Right lung (tissue), 10 donors: Measurements from ENCODE around the gene TNK1. TPM values are rescaled to one million over a fixed set of nuclear protein-coding genes. Genes with fewer than 3 reads are reported as not detected.
"Not testable (repeated sequence)": the region's sequence is repeated elsewhere in the genome, so short reads cannot be mapped to it uniquely, and the experiment has no call there.

Experiments
- DNase-seq, 2 donors: peaks; one replicate each; pipeline ENCODE4 v3.0.0-alpha.2; 2013
- long read RNA-seq, 8 donors: transcript quantifications; one replicate each; lab custom pipeline, GENCODE V29; 2026
- polyA plus RNA-seq, 5 donors: library from polyadenylated mRNA; unstranded; fragments of 120-200 nt; gene quantifications; one replicate each; pipeline versions ENCODE4 v1.2.1 to v1.2.3, GENCODE V29; 2013; ENCODE audit warnings: inconsistent platforms in 1 of 5, low replicate concordance in 1 of 5; ENCODE audit not compliant: insufficient read length in 5 of 5, insufficient read depth in 1 of 5

Gene TNK1
- polyA plus RNA-seq: 1 to 10 TPM; 5.1 to 6.8 (median 6.7) TPM
- long read RNA-seq, donor 1, partial matches to known transcripts: 106 of 135 reads
- long read RNA-seq, donor 1, other reads (novel, unspliced or antisense): 29 of 135 reads
- long read RNA-seq, donor 2, partial matches to known transcripts: 26 of 133 reads
- long read RNA-seq, donor 2, other reads (novel, unspliced or antisense): 107 of 133 reads
- long read RNA-seq, donor 3: 0 reads
- long read RNA-seq, donor 4: 0 reads
- long read RNA-seq, donor 5: 0 reads
- long read RNA-seq, donor 6: 0 reads
- long read RNA-seq, donor 7, partial matches to known transcripts: 105 of 265 reads
- long read RNA-seq, donor 7, other reads (novel, unspliced or antisense): 160 of 265 reads
- long read RNA-seq, donor 8, partial matches to known transcripts: 98 of 98 reads
- long read RNA-seq, donor 8, other reads (novel, unspliced or antisense): 0 of 98 reads

DNA sequence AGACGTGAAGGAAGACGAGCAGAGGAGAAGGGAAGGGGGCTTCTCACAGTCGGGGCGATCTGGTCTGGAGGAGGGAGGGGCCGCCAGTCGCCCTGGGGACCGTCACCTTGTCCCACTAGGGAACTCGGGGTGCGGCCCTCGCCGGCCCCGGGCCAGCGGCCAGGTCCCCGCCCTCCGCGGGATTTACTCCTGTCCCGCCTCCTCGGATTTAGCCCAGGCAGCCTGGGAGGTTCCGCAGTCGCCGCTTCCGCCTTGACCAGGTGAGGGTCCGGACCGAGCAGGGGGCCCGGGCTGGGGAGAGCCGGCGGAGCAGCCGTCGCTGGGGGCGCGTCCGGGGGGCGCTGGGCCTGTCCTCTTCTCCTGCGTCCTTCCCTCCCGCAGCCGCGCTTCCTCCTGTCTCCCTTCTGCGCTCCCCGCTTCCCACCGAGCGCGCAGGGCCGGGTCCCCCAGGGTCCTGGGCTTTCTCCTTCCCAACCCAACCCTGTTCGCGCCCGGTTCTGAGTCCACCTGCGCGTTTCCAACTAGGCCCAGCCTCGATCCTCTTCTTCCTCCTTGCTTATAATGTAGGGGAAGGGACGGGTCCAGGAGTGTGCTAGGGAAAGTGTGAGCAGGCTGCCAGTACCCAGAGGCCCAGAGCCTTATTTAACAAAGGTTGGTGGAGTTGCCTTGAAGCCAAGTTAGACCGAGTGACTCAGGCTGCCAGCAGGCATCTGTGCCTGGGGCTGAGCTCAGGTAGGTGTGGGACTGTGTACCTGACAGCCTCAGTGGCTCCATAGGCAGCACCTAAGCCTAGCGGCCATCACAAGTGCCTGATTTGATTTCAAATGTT is at the start of gene TNK1:
TSS of gene TNK1 (plus strand) at position 235 of the 829 bp plus-strand sequence. CDS start 1,838 bp downstream, outside the sequence.
- no peak for DNase-seq

DNA sequence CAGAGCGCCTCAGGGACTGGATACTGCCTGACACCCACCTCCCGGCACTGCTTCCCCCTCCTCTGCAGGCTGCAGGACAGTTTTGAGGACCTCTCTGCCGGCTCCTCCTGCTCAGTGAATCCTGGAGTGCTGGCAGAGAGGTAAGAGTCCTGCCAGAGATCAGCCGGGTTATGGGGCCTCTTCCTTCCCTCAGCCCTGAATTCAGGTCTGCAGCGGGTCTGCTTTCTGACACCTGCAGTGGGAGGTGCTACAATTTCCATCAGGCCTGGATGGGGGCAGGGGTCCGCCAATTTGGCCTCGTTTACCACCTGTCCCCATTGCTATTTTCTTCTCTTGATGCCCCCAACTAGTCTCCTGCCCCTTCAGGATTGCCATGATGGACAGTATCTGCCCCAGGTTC is 48.8 kb upstream of the TNK1 start:
- no peak for DNase-seq

DNA sequence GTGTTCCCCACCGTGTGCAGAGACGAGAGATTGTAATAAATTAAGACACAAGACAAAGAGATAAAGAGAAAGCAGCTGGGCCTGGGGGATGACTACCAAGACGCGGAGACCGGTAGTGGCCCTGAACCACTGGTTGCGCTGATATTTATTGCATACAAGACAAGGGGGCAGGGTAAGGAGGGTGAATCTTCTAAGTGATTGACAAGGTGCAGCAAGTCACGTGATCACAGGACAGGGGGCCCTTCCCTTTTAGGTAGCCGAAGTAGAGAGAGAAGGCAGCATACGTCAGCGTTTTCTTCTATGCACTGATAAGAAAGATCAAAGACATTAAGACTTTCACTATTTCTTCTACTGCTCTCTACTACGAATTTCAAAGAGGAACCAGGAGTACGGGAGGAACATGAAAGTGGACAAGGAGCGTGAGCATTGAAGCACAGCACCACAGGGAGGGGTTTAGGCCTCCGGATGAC is 48.3 kb upstream of the TNK1 start:
- DNase-seq: not testable (repeated sequence)

DNA sequence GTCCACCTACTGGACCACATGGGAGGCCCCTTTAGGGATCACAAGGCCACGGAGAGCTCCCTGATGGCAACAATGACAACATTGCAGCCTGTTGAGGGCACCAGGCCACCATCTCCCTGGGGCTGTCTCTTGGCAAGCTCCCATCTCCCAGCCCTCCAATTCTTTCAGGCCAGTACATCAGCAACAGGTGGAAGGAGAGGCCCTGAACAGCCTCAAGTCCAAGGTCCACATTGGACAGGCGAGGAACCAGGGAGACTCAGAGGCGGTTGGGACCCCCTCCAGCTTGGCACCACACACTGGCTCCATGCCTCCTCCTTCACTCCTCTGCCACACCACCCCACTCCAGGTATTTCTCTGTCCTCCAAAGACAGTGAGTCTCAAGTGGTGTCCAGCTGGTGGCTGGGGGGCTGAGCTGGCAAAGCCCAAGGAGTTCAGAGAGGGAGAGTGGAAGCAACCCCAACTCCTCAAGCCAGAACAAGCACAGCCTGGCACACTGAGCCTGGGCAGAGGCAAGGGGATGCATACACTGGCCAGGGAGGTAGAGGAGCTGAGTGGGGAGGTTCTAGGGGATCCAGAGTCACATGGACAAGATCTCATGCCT is 45.9 kb upstream of the TNK1 start:
- no peak for DNase-seq

DNA sequence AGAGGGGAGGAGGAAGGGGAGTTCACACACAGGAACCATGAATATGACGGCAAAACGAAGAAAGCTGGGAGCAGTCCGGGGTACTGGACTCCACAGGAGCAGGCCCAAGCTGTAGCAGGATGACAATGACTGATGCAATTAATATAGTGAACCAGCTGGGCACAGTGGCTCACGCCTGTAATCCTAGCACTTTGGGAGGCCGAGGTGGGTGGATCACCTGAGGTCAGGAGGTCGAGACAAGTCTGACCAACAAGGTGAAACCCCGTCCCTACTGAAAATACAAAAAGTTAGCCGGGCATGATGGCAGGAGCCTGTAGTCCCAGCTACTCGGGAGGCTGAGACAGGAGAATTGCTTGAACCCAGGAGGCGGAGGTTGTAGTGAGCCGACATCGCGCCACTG is 45.1 kb upstream of the TNK1 start:
- DNase-seq: not testable (repeated sequence)

DNA sequence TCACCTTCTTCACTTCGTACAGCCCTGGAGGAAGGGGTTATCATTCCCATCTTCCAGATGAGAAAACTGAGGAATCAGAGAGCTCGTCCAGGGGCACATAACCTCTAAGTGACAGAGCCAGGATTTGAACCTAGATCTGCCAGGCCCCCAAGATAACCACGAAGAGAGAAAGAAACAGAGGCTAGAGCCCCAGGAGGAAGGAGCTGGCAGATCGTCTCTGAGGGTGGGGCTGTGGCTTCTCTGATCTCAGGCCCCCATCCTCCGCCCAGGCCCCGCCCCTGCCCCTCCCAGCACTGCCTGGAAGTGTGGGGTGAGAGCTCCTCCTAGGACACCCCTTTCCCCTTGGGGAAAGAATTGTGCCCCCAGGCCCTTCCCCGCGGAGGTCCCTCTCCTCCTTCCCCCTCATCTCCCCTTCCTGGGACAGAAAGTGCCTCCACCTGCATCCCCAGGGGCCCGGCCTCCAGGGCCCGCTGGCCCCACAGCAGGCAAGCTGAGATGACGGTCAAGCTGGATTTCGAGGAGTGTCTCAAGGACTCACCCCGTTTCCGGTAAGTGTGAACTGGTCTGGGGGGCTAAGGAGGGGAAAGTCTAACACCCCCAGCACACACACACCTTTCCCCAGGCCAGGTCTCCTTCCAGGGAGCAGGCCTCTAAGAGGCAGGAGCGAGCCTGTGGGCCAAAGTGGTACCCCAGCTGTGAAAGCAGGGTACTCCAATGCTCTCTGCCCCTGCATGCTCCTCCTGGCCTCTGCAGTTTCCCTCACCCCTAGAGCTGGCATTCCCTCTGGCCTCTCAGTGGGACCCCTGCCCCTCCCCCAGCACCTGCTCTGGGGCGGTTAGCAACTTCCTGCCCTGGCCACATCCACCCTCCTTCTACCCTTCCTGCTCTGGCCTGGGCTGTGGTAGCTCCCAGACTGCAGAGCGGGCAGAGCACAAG is 44.4 kb upstream of the TNK1 start, which contains the start of gene ACAP1:
TSS of gene ACAP1 (plus strand) at position 290 of the 936 bp plus-strand sequence. CDS start at position 496, 206 bp downstream.
- DNase-seq: no peak

DNA sequence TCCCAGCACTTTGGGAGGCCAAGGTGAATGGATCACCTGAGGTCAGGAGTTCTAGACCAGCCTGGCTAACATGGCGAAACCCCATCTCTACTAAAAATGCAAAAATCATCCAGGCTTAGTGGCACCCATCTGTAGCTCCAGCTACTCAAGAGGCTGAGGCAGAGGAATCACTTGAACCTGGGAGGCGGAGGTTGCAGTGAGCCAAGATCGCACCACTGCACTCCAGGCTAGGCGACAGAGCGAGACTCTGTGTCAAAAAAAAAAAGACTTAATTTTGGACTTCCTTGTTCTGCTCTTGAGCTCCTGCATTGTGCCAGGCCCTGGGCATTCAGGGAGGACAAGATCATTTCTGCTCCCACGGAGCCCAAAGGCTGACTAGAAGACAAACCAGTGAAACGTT is 43.3 kb upstream of the TNK1 start:
- DNase-seq: not testable (repeated sequence)

DNA sequence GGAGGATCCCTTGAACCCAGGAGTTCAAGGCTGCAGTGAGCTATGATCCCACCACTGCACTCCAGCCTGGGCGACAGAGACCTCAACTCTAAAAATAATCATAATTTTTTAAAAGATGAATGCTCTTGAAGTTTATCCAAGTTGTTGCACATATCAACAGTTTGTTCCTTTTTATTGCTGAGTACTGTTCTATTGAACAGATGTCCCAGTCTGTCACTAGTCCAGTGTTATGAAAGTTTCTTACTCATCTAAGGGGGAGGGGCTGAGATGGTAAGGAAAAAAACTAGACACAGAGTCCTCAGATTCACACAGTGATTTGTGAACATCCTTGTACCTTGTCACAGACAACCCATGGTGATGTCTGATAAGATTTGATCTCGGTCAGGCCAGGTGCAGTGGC is 40.7 kb upstream of the TNK1 start:
- DNase-seq: no peak

DNA sequence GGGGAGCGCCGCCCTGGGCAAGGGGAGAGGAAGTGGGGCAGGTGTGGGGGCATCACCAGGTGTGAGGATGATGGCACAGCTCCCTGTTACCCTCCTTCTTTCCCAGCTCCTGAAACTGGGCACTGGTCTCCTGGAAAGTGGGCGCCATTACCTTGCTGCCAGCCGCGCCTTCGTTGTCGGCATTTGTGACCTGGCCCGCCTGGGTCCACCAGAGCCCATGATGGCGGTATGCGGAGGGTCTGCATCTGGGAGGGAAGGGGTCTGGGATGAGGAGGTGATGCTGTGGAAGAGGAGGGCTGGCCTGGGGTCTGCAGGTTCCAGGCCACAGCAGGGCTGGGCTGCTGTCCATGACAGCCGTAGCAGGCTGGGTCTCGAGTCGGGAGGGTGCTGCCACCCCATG is 39.0 kb upstream of the TNK1 start:
- no peak for DNase-seq

DNA sequence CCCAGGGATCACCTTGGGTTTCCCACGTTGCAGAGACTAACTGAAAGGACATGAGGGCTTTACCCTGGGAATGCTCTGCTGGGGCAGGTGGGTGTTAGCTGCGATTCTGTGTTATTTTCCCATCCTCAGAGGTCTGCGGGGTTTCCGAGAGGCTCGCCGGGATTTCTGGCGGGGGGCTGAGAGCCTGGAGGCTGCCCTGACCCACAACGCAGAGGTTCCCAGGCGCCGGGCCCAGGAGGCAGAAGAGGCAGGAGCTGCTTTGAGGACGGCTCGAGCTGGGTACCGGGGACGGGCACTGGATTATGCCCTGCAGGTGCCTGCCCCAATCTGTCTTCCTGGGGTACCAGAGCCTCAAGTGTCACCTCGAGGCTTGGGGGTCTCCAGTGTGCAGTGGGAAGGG is 37.6 kb upstream of the TNK1 start:
- DNase-seq: no peak

DNA sequence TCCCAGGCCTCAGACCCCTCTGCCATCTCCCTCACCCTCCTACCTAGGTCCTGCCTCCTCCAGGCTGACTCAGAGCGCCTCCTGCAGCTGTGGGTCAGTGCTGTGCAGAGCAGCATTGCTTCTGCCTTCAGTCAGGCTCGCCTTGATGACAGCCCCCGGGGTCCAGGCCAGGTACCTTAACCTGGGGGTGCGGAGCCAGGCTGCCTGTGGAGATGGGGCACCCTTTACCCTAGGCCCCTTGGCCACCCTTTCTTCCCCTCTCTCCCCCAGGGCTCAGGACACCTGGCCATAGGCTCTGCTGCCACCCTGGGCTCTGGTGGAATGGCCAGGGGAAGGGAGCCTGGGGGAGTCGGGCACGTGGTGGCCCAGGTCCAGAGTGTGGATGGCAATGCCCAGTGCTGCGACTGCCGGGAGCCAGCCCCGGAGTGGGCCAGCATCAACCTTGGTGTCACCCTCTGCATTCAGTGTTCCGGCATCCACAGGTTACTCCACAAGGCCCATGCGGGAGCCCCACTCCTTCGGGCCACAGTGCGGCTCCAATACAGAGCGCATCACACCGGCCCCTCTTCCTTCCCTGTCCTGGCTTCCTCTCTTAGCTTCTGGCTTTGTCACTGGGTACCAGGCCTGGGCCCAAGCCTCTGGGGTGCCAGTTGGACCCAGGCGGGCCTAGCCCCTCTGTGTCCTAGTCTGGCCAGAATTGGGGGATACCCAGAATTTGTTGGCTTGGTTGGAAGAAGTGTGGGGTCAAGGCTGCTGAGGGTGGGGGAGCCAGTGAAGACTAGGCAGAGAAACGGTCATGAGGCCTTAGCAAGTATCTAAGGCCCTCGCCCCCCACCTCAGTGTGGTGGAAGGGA is 33.9 kb upstream of the TNK1 start:
- DNase-seq: no peak

DNA sequence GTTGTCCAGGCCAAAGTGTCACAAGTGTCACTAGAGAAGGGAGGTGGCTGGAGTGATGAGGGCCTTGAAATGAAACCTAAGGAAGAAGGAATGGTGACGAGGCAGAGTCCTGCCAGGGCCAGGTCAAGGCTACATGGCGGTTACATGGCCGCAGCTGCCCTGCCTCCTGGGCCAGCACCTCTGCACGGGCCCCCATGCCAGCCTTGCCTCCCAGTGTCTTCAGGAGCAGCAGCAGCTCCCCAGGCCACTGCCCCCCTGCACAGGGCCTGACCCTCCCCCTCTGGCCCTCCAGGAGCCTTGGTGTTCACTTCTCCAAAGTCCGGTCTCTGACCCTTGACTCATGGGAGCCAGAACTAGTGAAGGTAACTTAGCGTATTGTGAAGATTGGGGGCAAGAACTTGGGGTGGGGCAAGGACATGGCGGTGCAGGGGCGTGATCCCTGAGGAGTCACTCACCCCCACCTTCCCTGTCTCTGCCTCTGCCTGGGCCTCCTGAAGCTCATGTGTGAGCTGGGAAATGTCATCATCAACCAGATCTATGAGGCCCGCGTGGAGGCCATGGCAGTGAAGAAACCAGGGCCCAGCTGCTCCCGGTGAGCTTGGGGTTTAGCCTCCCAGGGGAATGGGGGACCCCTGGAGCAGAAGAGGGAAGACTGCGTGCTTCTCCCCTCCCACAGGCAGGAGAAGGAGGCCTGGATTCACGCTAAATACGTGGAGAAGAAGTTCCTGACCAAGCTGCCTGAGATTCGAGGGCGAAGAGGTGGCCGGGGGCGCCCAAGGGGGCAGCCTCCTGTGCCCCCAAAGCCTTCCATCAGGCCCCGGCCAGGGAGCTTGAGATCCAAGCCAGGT is 33.0 kb upstream of the TNK1 start:
- no peak for DNase-seq

DNA sequence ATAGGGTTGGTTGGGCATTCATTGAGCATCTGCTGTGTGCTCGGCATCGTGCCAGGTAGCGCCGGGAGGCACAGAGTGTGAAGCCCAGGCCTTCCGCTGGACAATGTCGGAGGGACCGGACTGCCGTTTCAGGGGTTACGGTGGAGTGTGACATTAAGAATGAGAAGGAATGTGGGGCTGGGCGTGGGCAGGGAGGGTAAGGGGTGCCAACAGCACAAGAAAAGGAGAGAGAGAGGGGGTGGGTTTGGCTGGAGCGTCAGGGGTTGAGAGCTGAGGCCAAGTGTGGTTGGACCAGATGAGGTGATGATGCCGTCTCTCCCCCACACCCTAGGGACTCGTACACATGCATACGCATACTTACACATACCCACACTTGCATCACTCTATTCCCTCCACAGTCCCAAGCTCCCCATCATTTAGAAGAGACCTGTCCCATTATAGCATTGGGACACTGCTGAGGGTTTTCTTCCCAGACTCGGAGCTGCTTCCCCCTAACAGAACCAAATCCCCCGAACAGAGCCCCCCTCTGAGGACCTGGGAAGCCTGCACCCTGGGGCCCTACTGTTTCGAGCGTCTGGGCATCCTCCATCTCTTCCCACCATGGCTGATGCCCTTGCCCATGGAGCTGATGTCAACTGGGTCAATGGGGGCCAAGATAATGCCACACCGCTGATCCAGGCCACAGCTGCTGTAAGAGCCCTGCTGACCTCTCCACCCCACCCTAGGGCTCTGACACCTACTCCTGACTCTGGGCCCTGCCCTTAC is 32.2 kb upstream of the TNK1 start:
- no peak for DNase-seq

DNA sequence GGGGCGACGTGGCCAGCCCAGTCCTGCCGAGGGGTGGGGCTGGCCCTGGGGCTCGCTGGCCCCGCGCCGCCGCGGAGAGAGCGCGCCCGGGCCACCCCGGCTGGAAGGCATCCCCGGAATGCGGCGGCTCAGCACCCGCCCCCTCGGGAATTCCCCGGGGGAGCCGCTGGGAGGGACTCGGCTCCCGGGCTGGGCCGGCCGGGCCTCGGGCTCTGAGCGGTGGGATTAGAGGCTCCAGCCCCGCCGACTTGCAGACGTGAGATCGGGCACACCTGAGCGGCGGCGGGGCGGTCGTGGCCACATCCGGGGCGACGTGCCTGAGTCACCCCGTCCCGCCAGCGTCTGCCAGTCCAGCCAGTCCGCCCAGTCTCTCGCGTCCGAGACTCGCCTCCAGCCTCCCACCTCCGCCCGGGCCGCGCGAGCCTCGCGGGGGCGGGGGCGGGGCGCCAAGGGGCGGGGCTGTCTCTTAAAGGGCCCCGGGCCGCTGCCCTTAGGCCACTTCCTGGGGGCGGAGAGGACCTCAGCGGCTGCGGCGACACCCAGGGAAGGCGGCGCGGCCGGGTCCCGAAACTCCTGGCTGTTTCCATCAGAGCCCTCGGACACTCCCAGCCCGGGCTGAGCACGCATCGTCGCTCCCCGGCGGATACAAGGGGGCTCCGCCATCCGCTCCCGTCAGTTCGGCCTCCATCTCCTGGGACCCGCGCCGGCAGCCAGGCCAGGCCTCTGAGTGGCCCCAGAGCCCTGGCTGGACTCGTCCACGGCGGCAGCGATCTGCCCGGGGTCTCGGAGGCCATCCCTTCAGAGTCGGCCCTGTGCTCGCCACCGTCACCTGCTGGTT is 29.0 kb upstream of the TNK1 start, which contains the start of gene KCTD11:
TSS of gene KCTD11 (plus strand) at position 498 of the 838 bp plus-strand sequence.
- DNase-seq: peak; percentile 86 to 90

DNA sequence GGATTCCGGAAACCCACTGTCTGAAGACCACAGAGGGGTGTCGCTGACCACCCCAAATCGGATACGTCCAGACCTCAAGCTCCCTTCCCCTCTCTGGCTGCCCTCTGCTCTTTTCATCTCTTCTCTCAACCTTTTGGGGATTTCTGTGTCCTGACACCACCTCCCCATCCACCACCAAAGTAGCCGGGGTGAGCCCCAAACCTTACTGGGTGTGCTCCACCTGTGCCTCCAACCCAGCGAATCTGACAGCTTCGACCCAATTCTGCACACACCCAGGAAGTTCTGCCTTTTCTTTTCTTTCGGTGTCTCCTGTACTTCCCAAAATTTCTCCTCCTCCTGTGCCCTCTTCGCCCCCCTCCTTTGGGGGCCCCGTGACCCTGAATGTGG is 28.4 kb upstream of the TNK1 start:
- DNase-seq: no peak

DNA sequence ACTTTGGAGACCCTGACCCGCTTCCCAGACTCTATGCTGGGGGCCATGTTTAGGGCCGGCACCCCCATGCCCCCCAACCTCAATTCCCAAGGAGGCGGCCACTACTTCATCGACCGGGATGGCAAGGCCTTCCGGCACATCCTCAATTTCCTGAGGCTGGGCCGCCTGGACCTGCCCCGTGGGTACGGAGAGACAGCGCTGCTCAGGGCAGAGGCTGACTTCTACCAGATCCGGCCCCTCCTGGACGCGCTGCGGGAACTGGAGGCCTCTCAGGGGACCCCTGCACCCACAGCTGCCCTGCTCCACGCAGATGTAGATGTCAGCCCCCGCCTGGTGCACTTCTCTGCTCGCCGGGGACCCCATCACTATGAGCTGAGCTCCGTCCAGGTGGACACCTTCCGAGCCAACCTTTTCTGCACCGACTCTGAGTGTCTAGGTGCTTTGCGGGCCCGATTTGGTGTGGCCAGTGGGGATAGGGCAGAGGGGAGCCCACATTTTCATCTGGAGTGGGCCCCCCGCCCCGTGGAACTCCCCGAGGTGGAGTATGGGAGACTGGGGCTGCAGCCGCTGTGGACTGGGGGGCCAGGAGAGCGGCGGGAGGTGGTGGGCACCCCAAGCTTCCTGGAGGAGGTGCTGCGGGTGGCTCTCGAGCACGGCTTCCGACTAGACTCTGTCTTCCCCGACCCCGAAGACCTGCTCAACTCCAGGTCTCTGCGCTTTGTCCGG is 27.8 kb upstream of the TNK1 start:
- DNase-seq: no peak
